Measurements from ENCODE around the gene MZT2A.
"Not testable (repeated sequence)": the region's sequence is repeated elsewhere in the genome, so short reads cannot be mapped to it uniquely, and the experiment has no call there.

MZT2A gene

GRCh38 chr2:131520526-131520925 lies 28.3 kb upstream of the MZT2A start:
- no peak for DNase-seq (ENCODE audit: low read depth)

DNA sequence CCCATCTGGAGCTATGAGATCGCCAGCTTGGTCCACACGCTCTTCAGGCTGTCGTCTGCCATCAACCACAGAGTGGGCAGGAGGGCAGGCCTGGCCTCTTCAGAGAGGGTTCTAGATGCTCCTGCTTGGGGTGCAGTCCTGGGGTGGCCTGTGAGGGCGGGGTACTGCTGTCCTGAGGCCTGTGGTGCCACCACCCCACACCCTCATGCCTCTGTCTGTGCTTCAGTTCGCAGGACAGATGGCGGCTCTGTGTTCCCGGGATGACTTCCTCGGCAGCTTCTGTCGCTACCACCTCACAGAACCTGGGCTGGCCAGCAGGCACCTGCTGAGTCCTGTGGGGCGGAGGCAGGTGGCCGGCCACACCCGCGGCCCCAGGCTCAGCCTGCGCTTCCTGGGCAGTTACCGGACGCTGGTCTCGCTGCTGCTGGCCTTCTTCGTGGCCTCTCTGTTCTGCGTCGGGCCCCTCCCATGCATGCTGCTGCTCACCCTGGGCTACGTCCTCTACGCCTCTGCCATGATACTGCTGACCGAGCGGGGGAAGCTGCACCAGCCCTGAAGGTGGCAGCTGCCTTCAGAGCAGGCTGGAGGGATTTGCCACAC lies 27.8 kb upstream of the MZT2A start:
- DNase-seq (ENCODE audit: low read depth), result not testable (repeated sequence)

GRCh38 chr2:131519466-131519865 lies 27.3 kb upstream of the MZT2A start:
- no peak for DNase-seq (ENCODE audit: low read depth)

DNA sequence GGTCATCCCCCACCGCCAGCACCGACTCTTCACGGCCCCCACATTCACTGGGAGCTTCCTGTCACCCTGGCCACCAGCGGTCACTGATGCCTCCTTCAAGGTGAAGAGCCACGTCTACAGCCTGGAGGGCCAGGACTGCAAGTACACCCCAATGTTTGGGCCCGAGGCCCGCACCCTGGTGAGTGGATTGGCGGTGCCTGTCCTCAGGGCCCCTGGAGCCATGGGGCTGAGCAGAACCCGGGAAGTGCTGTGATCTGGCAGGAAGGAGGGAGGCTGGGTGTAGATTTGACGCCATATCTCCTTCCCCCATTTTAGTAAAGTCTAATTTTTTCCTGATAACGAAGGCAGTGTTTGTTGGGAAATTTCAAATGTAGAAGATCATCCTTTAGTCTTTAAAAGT lies 26.3 kb upstream of the MZT2A start:
- not testable (repeated sequence) for DNase-seq (ENCODE audit: low read depth)

DNA sequence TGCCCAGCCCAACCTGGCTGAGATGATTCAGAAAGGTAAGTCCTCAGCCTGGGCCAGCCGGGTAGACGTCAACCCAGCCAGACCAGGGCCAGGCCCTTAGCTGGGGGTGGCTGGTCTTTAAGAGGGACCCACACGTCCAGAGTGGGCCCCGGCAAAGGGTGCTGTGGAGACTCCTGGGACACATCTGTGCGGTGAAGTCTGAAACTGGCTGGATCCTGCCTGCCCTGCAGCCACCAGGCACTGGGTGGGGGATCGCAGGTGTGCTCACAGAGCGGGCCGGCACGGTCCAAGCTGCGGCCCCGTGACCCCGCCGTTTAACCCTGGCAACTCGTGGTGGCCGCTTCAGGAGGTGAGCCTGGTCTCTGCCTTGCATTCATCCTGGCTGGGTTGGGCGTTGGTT lies 25.7 kb upstream of the MZT2A start:
- DNase-seq (ENCODE audit: low read depth), result not testable (repeated sequence)

GRCh38 chr2:131517106-131517831 lies 25.1 kb upstream of the MZT2A start:
- no peak for DNase-seq (ENCODE audit: low read depth)

DNA sequence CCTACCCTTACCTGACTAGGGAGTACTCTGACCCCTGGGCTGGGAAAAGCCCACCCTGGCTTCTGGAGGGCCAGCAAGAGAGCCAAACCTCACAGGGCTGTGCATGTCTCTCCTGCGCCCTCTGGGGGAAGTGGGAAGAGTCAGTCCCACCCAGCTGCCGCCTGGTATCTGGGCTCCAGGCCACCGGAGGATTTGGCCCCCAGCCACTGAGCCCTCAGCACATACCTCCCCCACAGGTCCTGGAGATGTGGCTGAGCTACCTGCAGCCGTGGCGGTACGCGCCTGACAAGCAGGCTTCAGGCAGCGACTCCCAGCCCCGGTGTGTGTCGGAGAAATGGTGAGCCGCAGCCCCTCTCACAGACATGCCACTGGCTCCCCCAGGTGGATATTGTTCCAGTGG lies 24.4 kb upstream of the MZT2A start:
- not testable (repeated sequence) for DNase-seq (ENCODE audit: low read depth)

DNA sequence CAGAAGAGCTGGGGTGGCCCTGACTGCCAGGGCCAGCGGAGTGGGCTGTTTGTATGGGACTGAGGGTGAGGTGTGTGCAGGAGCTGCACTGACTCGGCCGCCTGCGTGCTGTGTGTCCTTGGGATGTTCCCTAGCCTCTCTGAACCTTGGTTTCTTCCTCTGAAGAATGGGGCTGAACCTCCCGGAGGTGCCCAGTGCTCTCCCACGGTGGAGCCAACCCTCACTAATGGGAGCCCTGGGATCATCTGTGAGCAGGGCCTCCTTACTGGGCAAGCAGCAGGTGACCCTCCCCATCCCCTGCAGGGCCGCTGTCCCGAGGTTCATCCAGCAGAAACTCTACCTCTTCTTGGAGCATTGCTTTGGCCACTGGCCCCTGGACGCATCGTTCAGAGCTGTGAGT lies 23.8 kb upstream of the MZT2A start:
- DNase-seq (ENCODE audit: low read depth), result no peak

- not testable (repeated sequence) for DNase-seq (ENCODE audit: low read depth)
Observed at GRCh38 chr2:131515235-131515634, 23.0 kb upstream of the MZT2A start.

GRCh38 chr2:131514408-131515166 lies 22.4 kb upstream of the MZT2A start:
- not testable (repeated sequence) for DNase-seq (ENCODE audit: low read depth)

GRCh38 chr2:131511969-131512870 lies 20.0 kb upstream of the MZT2A start:
- not testable (repeated sequence) for DNase-seq (ENCODE audit: low read depth)

DNA sequence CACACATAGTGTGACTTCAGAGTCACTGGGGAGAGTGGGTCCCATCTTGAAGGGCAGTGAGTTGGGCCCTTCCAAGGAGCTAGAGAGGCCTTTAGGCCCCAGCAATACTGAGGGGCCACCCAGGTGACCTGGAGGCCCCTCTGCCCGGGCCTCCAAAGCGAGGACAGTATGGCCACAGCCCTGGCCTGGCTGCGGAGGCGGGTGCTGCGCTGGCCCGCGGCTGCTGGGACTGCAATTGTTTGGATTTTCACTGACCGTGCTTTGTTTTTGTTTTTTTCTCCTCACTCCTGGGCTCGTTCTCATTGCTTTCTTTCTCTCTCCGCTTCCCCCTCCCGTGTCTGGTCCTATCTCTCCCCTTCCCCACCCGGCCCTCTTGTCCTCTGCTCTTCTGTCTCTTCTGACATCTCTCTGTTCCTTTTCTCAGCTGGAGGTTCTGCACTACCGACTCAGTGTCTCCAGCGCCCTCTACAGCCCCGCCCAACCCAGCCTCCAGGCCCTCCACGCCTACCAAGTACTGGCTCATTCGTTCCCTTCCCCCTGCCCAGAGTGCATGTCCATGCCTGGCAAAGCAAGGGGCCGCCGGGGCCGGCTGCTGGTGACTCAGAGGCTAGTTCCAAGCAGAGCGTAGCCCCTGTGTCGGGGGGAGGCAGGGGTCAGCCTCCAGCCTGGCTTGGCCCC lies 19.2 kb upstream of the MZT2A start:
- not testable (repeated sequence) for DNase-seq (ENCODE audit: low read depth)

DNA sequence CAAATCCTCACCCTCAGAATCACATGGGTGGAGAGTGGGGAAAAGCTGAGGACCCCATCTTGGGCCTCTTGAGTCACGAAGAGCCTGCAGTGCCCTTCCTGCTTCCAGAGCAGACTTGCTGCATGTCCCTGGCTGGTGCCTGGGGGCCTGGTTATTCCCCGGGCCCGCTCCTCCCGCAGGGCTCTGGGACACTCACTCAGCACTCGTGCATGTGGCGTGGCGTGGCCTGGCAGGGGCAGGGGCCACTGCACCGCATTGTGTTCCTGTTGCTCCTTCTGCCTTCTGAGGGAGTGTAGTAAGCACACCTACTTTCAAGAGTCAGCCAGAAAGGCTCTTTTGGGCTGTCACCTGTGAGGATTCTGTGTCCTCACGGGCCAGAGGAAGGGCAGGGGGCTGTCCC lies 17.4 kb upstream of the MZT2A start:
- DNase-seq (ENCODE audit: low read depth), result no peak

DNA sequence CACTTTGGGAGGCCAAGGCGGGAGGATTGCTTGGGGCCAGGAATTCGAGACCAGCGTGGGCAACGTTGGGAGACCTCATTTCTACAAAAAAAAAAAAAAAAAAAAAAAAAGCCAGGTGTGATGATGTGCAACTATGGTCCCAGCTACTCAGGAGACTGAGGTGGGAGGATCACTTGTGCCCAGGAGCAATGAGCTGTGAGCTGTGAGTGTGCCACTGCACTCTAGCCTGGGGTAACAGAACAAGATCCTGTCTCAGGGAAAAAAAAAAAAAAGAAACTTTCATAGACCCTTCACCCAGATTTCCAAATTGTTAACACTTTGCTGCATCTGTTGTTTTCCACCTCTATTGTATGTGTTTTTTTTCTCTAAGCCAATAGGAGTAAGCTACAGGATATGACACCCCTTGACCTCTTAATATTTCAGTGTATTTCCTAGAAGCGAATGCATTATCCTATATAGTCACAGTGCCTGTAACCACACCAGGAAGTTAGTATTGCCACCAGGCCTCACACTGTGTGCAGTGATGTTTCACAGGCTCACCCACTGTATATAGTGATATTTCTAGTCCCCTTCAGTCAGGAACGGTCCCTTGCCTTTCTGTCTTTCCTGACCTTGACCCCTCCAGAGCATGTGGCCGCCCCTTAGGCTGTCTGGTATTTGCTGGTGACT lies 12.0 kb upstream of the MZT2A start:
- not testable (repeated sequence) for DNase-seq (ENCODE audit: low read depth)

DNA sequence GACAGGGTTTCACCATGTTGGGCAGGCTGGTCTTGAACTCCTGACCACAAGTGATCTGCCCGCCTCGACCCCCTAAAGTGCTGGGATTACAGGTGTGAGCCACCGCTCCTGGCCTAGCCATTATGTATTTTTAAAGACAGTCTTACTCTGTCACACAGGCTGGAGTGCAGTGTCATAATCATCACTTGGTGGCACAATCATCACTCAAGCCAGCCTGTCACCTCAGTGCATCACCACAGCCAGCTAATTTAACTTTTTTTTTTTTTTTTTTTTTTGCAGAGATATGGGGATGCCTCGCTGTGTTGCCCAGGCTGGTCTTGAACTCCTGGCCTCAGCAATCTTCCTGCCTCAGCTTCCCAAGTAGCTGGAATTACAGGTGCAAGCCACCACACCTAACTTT lies 11.4 kb upstream of the MZT2A start:
- DNase-seq (ENCODE audit: low read depth), result not testable (repeated sequence)

DNA sequence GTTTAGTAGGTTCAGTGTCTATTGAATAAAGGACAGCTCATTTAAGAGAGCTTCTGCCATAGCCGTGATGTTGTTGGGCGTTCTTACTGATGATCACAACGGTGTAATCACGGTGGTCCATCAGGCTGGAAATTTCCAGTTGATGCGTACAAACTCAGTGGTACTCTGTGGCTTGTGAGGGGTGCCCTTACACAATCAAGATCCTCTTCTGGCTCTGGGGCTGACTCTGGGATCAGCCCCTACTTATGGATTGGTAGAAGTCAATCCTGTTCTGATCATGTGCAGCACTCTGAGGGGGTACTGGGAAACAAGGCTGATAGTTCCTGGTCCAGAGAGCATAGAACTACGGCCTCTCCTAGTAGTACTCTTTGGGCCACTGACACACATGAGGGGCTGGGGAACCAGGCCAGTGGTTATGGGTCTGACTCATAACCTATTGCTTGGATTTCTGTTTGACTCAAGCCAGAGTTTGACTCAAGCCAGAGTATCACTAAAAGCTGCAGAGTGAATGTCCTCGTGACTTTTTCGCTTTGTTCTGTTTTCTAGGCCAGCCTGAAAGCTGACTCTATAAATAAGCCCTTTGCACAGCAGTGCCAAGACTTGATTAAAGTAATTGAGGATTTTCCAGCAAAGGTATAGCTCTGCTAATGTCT lies 6.2 kb upstream of the MZT2A start:
- DNase-seq (ENCODE audit: low read depth), result not testable (repeated sequence)

DNA sequence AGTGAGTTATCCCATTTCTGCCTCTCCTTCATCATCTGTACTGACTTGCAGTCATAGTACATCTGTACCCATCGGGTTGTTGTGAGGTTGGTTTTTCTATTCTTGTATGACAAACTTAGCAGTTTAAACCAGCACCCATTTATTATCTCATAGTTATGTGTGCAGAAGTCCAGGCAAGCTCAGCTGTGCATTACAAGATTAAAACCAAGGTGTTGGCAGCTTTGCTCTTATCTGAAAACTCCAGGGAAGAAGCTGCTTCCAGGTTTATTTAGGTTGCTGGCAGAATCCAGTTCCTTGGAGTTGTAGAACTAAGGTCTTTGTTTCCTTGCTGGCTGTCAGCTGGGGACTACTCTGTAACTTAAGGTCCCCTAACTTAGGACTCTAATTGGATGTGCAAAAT lies 3.3 kb upstream of the MZT2A start:
- not testable (repeated sequence) for DNase-seq (ENCODE audit: low read depth)

- no peak for DNase-seq (ENCODE audit: low read depth)
Observed at GRCh38 chr2:131493199-131493968, 1.2 kb upstream of the MZT2A start.

- peak; percentile 91 for DNase-seq (ENCODE audit: low read depth)
Observed at GRCh38 chr2:131492418-131493198, 411 bp upstream of the MZT2A start.

All from stimulated activated CD8-positive, alpha-beta memory T cell treated with anti-CD3 and anti-CD28 coated beads, Interleukin-15, amount 100 ng/mL, for 24 hours (primary cell).